Brain microvascular endothelial cell (primary cell): Measurements from ENCODE around the gene IL5.
A peak's percentile ranks its signal among the peaks of the same experiment; 100 is the strongest.
"Not testable (repeated sequence)": the region's sequence is repeated elsewhere in the genome, so short reads cannot be mapped to it uniquely, and the experiment has no call there.

Experiments used
- DNase-seq: peaks from one replicate; pipeline ENCODE4 v3.0.0-alpha.2; 2020
- H3K27ac ChIP-seq: fragments of 250-450 bp; sonication (Bioruptor Pico); 2 replicates; pipeline ENCODE4 v1.5.1; 2020; ENCODE audit warnings: mild to moderate bottlenecking, moderate library complexity
- H3K27me3 ChIP-seq: fragments of 250-450 bp; sonication (Bioruptor Pico); replicated peaks from 2 replicates; pipeline ENCODE4 v1.5.1; 2020; ENCODE audit warnings: mild to moderate bottlenecking
- H3K36me3 ChIP-seq: fragments of 250-450 bp; sonication (Bioruptor Pico); replicated peaks from 2 replicates; pipeline ENCODE4 v1.5.1; 2020; ENCODE audit warnings: mild to moderate bottlenecking
- H3K4me3 ChIP-seq: 2 replicates; pipeline ENCODE4 v1.5.1; 2011; ENCODE audit warnings: low read depth, mild to moderate bottlenecking, control low read depth, low read length, moderate library complexity
- in situ Hi-C: cut with HindIII; loops from 2 replicates; pipeline ENCODE4 v1.10.0; 2017; ENCODE audit warnings: low sequenced_read_pairs, low pct_ligation_motif_present
- TF ChIP-seq, protein P1 (sequence below): IDR thresholded peaks from 2 replicates; pipeline ENCODE4 v1.5.1; 2011; ENCODE audit warnings: low read depth, mild to moderate bottlenecking, moderate library complexity, low read length, control low read depth, inconsistent platforms; ENCODE audit errors: missing control alignments

The IL5 gene

DNA sequence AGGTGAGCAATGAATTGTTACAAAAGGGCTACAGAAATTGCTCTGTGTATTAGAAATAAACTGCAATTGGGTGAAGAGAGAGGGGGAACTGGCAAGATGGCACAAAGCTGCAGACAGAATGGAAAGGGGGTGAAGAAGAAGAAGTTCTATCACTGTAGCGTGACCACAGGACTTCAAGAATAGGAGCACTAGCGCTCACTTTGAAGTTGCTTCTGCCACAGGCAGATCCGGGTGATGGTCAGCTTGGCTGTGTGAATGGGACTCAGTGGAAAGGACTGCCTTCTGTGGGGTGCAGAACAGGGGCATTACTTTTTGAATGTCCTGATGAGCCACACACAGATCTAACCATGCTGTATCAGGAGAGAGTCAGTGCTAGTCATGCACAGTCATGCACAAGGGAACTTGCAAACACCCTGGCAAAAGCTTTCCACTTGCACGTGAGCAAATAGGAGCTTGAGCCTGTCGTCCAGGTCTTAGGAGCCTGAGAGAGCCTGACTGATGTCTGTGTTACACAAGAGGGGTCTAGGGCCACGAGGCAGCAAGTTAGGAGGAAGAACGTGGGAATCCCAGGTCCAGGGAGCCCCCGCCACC lies 16.3 kb downstream of the IL5 start:
- Histone ChIP-seq H3K27ac (no peak overlapping the region), H3K27me3 (peaks cover 3% of the 10 kb centered on the region), H3K36me3 (no peaks in the 10 kb centered on the region), H3K4me3 (no peak overlapping the region)
- TF ChIP-seq, protein P1, sequence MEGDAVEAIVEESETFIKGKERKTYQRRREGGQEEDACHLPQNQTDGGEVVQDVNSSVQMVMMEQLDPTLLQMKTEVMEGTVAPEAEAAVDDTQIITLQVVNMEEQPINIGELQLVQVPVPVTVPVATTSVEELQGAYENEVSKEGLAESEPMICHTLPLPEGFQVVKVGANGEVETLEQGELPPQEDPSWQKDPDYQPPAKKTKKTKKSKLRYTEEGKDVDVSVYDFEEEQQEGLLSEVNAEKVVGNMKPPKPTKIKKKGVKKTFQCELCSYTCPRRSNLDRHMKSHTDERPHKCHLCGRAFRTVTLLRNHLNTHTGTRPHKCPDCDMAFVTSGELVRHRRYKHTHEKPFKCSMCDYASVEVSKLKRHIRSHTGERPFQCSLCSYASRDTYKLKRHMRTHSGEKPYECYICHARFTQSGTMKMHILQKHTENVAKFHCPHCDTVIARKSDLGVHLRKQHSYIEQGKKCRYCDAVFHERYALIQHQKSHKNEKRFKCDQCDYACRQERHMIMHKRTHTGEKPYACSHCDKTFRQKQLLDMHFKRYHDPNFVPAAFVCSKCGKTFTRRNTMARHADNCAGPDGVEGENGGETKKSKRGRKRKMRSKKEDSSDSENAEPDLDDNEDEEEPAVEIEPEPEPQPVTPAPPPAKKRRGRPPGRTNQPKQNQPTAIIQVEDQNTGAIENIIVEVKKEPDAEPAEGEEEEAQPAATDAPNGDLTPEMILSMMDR = no peak
- DNase-seq = no peak
- in situ Hi-C loops = no loop called here

DNA sequence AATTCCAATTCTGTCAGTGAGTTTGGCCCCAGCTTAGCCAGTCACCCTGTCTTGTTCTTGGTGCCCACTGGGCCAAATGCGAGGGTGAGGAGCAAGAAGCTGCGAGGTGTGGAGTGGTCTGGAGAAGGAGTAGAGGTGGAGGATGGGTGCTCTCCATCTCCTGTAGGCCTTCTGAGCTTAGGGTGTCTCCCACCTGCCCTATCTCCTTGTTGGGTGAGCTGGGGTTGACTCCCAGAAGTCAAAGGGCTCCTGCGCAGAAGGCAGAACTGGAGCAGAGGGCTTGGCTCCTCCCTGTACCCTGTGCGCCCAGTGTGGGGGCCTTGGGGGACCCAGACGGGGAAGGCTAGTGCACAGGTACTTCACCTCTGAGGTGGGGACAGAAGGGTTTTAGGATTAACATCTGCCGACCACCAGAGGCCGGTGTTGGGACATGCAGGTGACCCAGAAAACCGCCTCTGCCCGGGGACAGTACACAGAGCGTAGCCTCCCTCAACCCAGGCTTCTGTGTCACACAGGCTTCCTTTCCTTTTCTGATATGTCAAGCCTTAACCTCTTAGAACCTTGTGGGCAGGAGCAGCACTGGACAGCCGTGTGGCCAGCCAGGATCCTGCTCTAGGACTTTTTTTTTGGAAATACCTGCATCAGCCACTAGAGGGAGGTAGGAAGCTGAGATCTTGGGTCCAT lies 16.9 kb downstream of the IL5 start:
- peak overlapping the region; percentile 17 for H3K4me3 ChIP-seq

DNA sequence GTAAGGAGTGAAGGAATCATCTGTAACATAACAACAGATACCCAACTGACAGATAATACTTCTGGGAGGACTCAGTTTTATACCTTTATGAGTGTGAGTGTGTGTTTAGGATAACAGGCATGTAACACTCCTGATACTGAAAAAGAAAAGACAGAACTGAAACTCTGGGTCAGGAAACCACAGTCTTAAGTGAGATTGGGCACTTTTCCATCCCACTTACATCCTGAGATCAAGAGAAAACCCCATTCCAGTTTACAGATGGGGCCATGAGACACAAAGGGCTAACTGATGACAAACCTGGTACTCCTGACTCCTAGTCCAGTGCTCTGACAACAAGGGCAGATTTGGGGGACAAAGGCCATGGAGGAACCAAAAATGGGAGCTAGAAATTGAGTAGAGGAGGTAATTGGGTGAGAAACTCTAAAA lies 18.0 kb downstream of the IL5 start:
- Histone ChIP-seq H3K36me3 (no peaks in the 10 kb centered on the region), H3K27ac (no peak overlapping the region), H3K27me3 (no peaks in the 10 kb centered on the region), H3K4me3 (no peak overlapping the region)
- no peak for DNase-seq
- in situ Hi-C loops = no loop called here
- TF ChIP-seq, protein P1 = no peak

More for the DNA sequence above, 16.9 kb downstream of the IL5 start:
- TF ChIP-seq, protein P1 = peak; percentile 83
- no peaks in the 10 kb centered on the region for H3K36me3 ChIP-seq
- in situ Hi-C loops = no loop called here
- DNase-seq = peak; percentile 40
- no peaks in the 10 kb centered on the region for H3K27me3 ChIP-seq
- H3K27ac ChIP-seq = no peak overlapping the region

DNA sequence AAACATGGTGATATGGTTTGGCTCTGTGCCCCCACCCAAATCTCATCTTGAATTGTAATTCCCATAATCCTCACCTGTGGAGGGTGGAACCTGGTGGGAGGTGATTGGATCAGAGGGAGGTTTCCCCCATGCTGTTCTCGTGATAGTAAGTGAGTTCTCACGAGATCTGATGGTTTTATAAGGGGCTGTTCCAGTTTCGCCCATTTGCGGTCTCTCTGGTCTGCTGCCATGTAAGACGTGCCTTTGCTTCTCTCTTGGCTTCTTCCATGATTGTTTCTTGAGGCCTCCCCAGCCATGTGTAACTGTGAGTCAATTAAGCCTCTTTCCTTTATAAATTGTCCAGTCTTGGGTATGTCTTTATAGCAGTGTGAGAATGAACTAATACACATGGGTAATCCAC lies 18.4 kb downstream of the IL5 start:
- H3K4me3 ChIP-seq, in situ Hi-C loops, DNase-seq, H3K27ac ChIP-seq, H3K27me3 ChIP-seq, H3K36me3 ChIP-seq: not testable (repeated sequence)

DNA sequence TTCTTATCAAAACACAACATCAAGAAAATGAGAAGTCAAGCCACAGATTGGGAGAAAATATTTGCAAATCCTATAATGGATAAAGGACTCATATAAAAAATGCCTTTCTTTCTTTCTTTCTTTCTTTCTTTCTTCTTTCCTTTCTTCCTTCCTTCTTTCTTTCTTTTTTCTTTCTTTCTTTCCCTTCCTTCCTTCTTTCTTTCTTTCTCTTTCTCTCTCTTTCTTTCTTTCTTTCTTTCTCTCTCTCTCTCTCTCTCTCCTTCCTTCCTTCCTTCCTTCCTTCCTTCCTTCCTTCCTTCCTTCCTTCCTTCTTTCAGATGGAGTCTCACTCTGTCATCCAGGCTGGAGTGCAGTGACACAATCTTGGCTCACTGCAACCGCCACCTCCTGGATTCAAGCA lies 21.3 kb downstream of the IL5 start:
- H3K4me3 ChIP-seq, H3K27ac ChIP-seq, in situ Hi-C loops, H3K36me3 ChIP-seq, H3K27me3 ChIP-seq, DNase-seq: not testable (repeated sequence)

DNA sequence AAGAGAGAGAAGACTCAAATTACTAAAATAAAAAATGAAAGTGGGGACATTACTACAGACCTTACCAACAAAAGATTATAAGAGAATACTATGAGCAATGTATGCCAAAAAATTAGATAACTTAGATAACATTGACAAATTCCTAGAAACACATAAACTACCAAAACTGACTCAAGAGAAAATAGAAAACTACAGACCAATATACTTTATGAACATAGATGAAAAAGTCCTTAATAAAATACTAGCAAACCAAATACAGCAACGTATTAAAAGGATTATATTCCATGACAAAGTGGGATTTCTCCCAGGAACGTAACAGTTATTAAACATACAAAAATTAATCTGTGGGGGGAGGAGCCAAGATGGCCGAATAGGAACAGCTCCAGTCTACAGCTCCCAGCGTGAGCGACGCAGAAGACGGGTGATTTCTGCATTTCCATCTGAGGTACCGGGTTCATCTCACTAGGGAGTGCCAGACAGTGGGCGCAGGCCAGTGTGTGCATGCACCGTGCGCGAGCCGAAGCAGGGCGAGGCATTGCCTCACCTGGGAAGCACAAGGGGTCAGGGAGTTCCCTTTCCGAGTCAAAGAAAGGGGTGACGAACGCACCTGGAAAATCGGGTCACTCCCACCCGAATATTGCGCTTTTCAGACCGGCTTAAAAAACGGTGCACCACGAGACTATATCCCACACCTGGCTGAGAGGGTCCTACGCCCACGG lies 29.5 kb downstream of the IL5 start:
- DNase-seq, H3K4me3 ChIP-seq, H3K27ac ChIP-seq, H3K27me3 ChIP-seq, H3K36me3 ChIP-seq, in situ Hi-C loops: not testable (repeated sequence)

DNA sequence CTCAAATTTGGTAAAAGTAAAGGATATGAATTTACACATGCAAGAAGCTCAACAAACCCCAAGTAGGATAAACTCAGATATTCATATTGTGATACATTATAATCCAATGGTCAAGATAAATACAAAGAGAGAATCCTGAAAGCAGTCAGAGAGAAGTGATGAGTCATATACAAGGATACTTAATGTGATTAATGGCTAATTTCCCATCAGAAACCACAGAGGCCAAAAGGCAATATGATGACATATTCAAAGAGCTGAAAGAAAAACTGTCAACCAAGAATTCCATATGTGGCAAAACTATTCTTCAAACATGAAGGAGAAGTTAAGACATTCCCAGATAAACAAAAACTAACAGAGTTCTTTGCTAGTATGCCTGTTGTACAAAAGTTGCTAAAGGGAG lies 33.2 kb downstream of the IL5 start:
- Histone ChIP-seq H3K27me3 (no peaks in the 10 kb centered on the region), H3K36me3 (no peaks in the 10 kb centered on the region), H3K27ac (peak overlapping the region; percentile 46), H3K4me3 (no peak overlapping the region)
- in situ Hi-C loops = no loop called here
- peak; percentile 70 for DNase-seq
- TF ChIP-seq, protein P1 = no peak
